ENCODE results near the gene ADAM23.

The ADAM23 gene

GRCh38 chr2:206635015-206635414 lies 191.7 kb downstream of the ADAM23 start:
- no peak for TF ChIP-seq CTCF (IDR thresholded peaks at IDR 0.05; ENCODE audit: low read depth, low read length)
- no peak for DNase-seq (ENCODE audit: low read depth in 2 of 2)
- H3K4me3 ChIP-seq (replicated peaks in 1 of 2; ENCODE audit: low read depth in 2 of 2, low read length in 2 of 2), result no peak overlapping the region

- TF ChIP-seq CTCF (IDR thresholded peaks at IDR 0.05; ENCODE audit: low read depth, low read length), result no peak
- DNase-seq (ENCODE audit: low read depth in 2 of 2), result no peak
Measured at GRCh38 chr2:206639636-206640035, 196.3 kb downstream of the ADAM23 start.

GRCh38 chr2:206641226-206641625 lies 197.9 kb downstream of the ADAM23 start:
- H3K4me3 ChIP-seq (replicated peaks in 1 of 2; ENCODE audit: low read depth in 2 of 2, low read length in 2 of 2), result no peak overlapping the region
- no peak for DNase-seq (ENCODE audit: low read depth in 2 of 2)
- TF ChIP-seq CTCF (IDR thresholded peaks at IDR 0.05; ENCODE audit: low read depth, low read length), result no peak

More at GRCh38 chr2:206639636-206640035, 196.3 kb downstream of the ADAM23 start:
- no peak overlapping the region for H3K4me3 ChIP-seq (replicated peaks in 1 of 2; ENCODE audit: low read depth in 2 of 2, low read length in 2 of 2)

GRCh38 chr2:206642075-206643025 lies 199.0 kb downstream of the ADAM23 start, which contains the start of gene FAM237A:
Gene FAM237A (plus strand): TSS chr2:206642487. CDS start chr2:206644237, 1,750 bp downstream.
- DNase-seq (ENCODE audit: low read depth in 2 of 2), result peak; percentile 74
- H3K4me3 ChIP-seq (replicated peaks in 1 of 2; ENCODE audit: low read depth in 2 of 2, low read length in 2 of 2), result no peak within 1 kb of the TSS
- no peak for TF ChIP-seq CTCF (IDR thresholded peaks at IDR 0.05; ENCODE audit: low read depth, low read length)

- DNase-seq (ENCODE audit: low read depth in 2 of 2), result peak in 1 of 2 donors; percentile 22
- no peak overlapping the region for H3K4me3 ChIP-seq (replicated peaks in 1 of 2; ENCODE audit: low read depth in 2 of 2, low read length in 2 of 2)
- no peak for TF ChIP-seq CTCF (IDR thresholded peaks at IDR 0.05; ENCODE audit: low read depth, low read length)
Measured at GRCh38 chr2:206647985-206648384, 204.7 kb downstream of the ADAM23 start.

GRCh38 chr2:206657087-206657486 lies 213.8 kb downstream of the ADAM23 start:
- TF ChIP-seq CTCF (IDR thresholded peaks at IDR 0.05; ENCODE audit: low read depth, low read length), result no peak
- no peak overlapping the region for H3K4me3 ChIP-seq (replicated peaks in 1 of 2; ENCODE audit: low read depth in 2 of 2, low read length in 2 of 2)
- no peak for DNase-seq (ENCODE audit: low read depth in 2 of 2)
